GM12878 (cell line): ENCODE measurements around the gene RIMS3. TPM values are rescaled to one million over a fixed set of nuclear protein-coding genes. Genes with fewer than 3 reads are reported as not detected.

Experiments
- BHLHE40 ChIP-seq, 2 experiments: fragments of 450-650 bp in 1 of 2; IDR thresholded peaks; 2 replicates each; pipeline ENCODE4 v1.6.1; 2011 to 2017; ENCODE audit warnings: low read depth in 2 of 2, borderline replicate concordance in 1 of 2, improper control_type of control experiment in 1 of 2, low read length in 1 of 2, mild to moderate bottlenecking in 1 of 2
- BMI1 ChIP-seq: fragments of 450-650 bp; IDR thresholded peaks from 2 replicates; pipeline ENCODE4 v1.6.1; 2016; ENCODE audit warnings: mild to moderate bottlenecking, moderate library complexity, borderline replicate concordance
- EP300 ChIP-seq, 2 experiments: fragments of 150-350 bp in 1 of 2; IDR thresholded peaks; 2 replicates each; pipeline ENCODE4 v1.6.1; 2011 to 2012; ENCODE audit warnings: low read depth in 2 of 2, low read length in 2 of 2, borderline replicate concordance in 1 of 2, improper control_type of control experiment in 1 of 2, inconsistent platforms in 1 of 2; ENCODE audit not compliant: control insufficient read depth in 1 of 2
- RB1 ChIP-seq: fragments of 450-650 bp; formaldehyde crosslinking; IDR thresholded peaks from 2 replicates; pipeline ENCODE4 v1.6.1; 2017; ENCODE audit warnings: mild to moderate bottlenecking, borderline replicate concordance
- ZNF622 ChIP-seq: fragments of 450-650 bp; IDR thresholded peaks from 2 replicates; pipeline ENCODE4 v1.6.1; 2017; ENCODE audit warnings: mild to moderate bottlenecking, inconsistent platforms
- polyA plus RNA-seq, 11 experiments: library from polyadenylated mRNA; depleted of rRNA in 4 of 11; unstranded in 6 of 11; stranded (reverse) in 5 of 11; fragments of >200 nt; fragmentation: Nextera tagmentation in 4 of 11; fragmentation: Illumina TruSeq in 1 of 11; extraction: Ambion mirVana in 4 of 11; extraction: Trizol in 1 of 11; gene quantifications; 1 replicate in 1 of 11; 2 replicates in 10 of 11; pipeline versions ENCODE4 v1.2.1 to v1.2.3, GENCODE V29; 2011 to 2016; ENCODE audit warnings: inconsistent platforms in 2 of 11, missing spikeins in 2 of 11, low read depth in 1 of 11
- total RNA-seq, 4 experiments: library from RNA; depleted of rRNA in 3 of 4; stranded (reverse); fragments of >200 nt in 3 of 4; fragmentation: Illumina TruSeq in 1 of 4; extraction: Trizol in 1 of 4; gene quantifications; 2 replicates each; pipeline versions ENCODE4 v1.2.1 to v1.2.3, GENCODE V29; 2013 to 2021
- TF ChIP-seq, protein P1 (sequence below): fragments of 450-650 bp; IDR thresholded peaks from 2 replicates; pipeline ENCODE4 v1.6.1; 2017; ENCODE audit warnings: mild to moderate bottlenecking, moderate library complexity
- TF ChIP-seq, protein P2 (sequence below): fragments of 450-650 bp; IDR thresholded peaks from 2 replicates; pipeline ENCODE4 v1.6.1; 2016; ENCODE audit warnings: mild to moderate bottlenecking, moderate library complexity, borderline replicate concordance

The RIMS3 gene
- total and polyA plus RNA-seq, 10 of the 15 experiments (the other 5 are each of a cell fraction or from before 2014, with no cell fraction given): 0.02 to 4.7 (median 0.39) TPM

DNA sequence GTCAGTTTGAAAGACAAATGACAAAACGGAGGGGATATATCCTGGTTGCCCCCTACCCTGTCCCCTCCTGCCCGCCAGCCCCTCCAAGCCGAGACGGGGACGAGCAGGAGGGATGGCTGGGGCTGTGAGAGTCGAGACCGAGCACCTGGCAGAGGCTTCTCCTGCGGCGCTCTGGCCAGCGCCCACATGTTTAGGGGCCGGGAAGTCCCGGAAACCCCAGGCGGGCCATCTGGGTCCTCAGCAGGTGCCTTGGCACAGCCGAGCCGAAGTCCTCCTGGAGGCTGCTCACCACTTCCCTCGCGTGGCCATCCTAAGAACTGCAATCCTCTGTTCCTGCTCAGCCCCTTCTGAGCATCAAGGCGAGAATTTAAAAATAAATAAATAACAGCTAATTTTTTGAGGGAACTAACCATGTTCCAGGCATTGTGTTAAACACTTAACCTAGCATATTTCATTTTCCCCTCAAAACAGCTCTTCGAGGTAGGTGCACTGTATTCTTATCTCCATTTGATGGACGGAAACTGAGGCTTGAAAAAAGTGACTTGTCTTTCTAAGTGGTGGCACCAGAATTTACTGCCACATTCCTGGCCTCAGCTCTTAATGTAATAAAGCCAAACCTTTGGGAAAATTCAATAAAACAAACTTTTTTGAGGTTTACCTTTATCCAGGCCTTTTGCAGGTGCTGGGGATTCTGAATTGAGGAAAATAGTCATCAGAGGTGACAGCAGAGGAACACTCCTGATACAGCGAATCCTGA is 3.5 kb upstream of the RIMS3 start (continued):
- TF ChIP-seq, protein P1, sequence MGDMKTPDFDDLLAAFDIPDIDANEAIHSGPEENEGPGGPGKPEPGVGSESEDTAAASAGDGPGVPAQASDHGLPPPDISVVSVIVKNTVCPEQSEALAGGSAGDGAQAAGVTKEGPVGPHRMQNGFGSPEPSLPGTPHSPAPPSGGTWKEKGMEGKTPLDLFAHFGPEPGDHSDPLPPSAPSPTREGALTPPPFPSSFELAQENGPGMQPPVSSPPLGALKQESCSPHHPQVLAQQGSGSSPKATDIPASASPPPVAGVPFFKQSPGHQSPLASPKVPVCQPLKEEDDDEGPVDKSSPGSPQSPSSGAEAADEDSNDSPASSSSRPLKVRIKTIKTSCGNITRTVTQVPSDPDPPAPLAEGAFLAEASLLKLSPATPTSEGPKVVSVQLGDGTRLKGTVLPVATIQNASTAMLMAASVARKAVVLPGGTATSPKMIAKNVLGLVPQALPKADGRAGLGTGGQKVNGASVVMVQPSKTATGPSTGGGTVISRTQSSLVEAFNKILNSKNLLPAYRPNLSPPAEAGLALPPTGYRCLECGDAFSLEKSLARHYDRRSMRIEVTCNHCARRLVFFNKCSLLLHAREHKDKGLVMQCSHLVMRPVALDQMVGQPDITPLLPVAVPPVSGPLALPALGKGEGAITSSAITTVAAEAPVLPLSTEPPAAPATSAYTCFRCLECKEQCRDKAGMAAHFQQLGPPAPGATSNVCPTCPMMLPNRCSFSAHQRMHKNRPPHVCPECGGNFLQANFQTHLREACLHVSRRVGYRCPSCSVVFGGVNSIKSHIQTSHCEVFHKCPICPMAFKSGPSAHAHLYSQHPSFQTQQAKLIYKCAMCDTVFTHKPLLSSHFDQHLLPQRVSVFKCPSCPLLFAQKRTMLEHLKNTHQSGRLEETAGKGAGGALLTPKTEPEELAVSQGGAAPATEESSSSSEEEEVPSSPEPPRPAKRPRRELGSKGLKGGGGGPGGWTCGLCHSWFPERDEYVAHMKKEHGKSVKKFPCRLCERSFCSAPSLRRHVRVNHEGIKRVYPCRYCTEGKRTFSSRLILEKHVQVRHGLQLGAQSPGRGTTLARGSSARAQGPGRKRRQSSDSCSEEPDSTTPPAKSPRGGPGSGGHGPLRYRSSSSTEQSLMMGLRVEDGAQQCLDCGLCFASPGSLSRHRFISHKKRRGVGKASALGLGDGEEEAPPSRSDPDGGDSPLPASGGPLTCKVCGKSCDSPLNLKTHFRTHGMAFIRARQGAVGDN: peak; percentile 77
- TF ChIP-seq EP300 (IDR thresholded peaks at IDR 0.05; ENCODE audit: borderline replicate concordance in 1 of 2, control insufficient read depth in 1 of 2, low read depth in 2 of 2, low read length in 2 of 2) (0 out of 4 replicates have a peak, but pooled peaks of 1 of the 2 experiments have one; percentile 34), RB1 (0 out of 2 replicates have a peak, but pooled peaks have one; percentile 24), BMI1 (no peak), ZNF622 (no peak), BHLHE40 (IDR thresholded peaks at IDR 0.05; ENCODE audit: borderline replicate concordance in 1 of 2, low read depth in 2 of 2, low read length in 1 of 2) (peak; percentile 63 to 81; a peak in 3 of 4 replicates)
- TF ChIP-seq, protein P2, sequence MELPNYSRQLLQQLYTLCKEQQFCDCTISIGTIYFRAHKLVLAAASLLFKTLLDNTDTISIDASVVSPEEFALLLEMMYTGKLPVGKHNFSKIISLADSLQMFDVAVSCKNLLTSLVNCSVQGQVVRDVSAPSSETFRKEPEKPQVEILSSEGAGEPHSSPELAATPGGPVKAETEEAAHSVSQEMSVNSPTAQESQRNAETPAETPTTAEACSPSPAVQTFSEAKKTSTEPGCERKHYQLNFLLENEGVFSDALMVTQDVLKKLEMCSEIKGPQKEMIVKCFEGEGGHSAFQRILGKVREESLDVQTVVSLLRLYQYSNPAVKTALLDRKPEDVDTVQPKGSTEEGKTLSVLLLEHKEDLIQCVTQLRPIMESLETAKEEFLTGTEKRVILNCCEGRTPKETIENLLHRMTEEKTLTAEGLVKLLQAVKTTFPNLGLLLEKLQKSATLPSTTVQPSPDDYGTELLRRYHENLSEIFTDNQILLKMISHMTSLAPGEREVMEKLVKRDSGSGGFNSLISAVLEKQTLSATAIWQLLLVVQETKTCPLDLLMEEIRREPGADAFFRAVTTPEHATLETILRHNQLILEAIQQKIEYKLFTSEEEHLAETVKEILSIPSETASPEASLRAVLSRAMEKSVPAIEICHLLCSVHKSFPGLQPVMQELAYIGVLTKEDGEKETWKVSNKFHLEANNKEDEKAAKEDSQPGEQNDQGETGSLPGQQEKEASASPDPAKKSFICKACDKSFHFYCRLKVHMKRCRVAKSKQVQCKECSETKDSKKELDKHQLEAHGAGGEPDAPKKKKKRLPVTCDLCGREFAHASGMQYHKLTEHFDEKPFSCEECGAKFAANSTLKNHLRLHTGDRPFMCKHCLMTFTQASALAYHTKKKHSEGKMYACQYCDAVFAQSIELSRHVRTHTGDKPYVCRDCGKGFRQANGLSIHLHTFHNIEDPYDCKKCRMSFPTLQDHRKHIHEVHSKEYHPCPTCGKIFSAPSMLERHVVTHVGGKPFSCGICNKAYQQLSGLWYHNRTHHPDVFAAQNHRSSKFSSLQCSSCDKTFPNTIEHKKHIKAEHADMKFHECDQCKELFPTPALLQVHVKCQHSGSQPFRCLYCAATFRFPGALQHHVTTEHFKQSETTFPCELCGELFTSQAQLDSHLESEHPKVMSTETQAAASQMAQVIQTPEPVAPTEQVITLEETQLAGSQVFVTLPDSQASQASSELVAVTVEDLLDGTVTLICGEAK: no peak
- TF ChIP-seq, all 136 proteins: peak for 31
